HG03565 (cell line): ENCODE results near the gene ANKRD31.
"Not testable (repeated sequence)": the region's sequence is repeated elsewhere in the genome, so short reads cannot be mapped to it uniquely, and the experiment has no call there.

Source experiments
- ATAC-seq: cut with Tn5 transposase; IDR thresholded peaks from one replicate; pipeline ENCODE4 v1.9.1; 2021; ENCODE audit warnings: mild to moderate bottlenecking, moderate library complexity; ENCODE audit not compliant: unreplicated experiment

The ANKRD31 gene

DNA sequence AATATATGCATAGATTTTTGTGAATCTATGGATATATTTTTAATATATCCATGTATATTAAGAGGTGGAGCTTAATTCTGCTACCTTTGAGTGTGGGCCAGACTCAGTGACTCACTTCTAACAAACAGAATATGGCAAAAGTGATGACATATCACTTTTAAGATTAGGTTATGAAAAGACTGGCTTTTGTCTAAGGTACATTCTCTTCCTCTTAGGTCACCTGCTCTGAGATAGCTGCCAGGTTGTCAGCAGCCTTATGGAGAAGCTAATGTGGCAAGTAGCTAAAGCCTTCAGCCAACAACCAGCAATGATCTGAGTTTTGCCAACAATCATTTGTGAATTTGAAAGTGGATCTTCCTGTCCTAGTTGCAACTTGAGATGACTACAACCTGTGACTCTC lies 83.8 kb downstream of the ANKRD31 start:
- no peak for ATAC-seq

- no peak for ATAC-seq
Observed at GRCh38 chr5:75148051-75148450, 88.6 kb downstream of the ANKRD31 start.

DNA sequence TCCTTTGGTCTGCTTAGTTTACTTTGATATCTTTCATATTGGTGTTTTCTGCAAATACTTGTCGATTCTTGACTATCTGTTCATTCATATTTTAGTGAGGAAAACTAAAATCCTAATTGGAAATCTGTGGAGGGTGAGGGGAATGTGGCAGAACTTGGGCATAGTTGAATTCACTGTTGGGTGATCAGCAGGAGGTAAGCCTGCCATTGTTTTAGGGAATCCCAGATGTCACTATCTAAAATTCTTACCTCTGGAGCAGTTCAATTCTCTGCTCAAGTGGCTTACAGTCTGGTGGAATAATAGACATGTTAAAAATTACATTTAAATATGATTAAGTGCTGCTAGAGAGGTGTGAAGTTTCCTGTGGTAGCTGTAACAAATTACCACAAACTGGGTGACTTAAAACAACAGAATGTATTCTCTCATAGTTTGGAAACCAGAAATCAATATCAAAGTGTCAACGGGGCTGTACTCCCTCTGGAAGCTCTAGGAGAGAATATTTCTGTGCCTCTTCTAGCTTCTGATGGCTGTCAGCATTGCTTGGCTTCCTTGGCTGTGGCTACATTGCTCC lies 94.0 kb downstream of the ANKRD31 start:
- no peak for ATAC-seq

- ATAC-seq, result no peak
Observed at GRCh38 chr5:75140277-75140676, 96.4 kb downstream of the ANKRD31 start.

DNA sequence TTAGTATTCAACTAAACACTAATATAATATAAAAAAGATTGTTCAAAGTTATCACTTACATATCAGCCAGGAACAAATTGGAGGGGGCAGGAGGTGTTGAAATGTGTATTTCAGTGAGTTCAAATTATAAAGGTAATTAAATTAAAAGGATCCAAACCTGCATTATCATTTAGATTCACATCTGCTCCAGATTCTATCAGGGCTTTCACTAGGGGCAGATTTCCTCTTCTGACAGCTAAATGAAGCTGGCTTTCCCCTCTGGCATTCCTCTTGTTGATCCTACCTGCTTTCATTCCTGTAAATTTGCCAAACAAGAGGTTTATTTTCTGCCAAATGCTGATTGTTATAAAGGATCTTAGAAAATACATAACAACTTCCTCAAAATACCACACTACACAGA lies 98.0 kb downstream of the ANKRD31 start:
- no peak for ATAC-seq

DNA sequence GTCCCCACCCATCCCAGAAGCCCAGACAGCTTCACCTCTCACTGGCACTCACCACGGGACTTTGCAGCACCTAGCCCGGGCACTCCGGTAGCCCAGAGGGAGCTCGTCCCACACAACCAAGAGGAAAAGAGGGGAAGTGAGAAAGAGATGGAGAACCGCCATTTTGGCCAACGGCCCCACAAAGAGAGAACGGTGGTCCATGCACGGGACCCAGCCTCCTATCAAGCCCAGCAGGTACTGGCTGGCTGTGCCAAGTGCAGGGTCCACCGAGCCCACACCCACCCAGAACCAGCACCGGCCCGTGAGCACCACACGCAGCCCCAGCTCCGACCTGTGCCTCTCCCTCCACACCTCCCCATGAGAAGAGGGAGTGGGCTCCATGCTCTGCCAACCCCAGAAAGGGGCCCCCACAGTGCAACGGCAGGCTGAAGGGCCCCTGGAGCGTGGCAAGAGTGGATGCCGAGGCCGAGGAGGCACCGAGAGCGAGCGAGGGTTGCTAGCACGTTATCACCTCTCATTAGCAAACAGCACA lies 105.8 kb downstream of the ANKRD31 start:
- no peak for ATAC-seq

DNA sequence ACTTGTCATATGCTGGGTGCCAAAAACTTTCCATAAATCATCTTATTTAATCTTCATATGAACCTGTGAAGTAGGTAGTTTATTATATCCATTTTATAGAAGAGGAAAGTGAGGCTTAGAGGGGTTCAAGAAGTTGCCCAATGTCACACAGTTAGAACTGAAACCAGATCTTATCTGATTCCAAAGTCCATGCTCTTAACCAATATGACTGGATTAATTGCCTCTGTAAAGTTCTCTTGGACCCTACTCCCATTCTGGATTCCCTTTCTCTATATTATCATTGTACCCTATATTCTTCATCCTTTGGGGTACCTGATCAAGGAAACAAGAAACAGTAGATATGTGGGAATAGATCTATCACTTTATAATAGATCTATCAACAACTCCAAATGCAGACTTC lies 119.8 kb downstream of the ANKRD31 start:
- no peak for ATAC-seq

DNA sequence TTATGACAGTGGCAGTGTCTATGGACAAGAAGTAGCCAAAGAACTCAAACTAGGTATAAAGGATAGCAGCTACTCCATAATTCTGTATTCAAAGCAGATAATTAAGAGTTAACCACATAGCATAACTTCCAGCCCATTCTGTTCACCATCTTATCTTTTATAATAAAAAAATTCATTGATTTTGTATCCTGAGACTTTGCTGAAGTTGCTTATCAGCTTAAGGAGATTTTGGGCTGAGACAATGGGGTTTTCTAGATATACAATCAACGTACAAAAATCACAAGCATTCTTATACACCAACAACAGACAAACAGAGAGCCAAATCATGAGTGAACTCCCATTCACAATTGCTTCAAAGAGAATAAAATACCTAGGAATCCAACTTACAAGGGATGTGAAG lies 122.4 kb downstream of the ANKRD31 start:
- not testable (repeated sequence) for ATAC-seq

GRCh38 chr5:75113354-75114113 lies 123.1 kb downstream of the ANKRD31 start:
- ATAC-seq, result no peak

GRCh38 chr5:75108931-75109596 lies 127.6 kb downstream of the ANKRD31 start:
- ATAC-seq, result no peak

GRCh38 chr5:75108515-75108914 lies 128.2 kb downstream of the ANKRD31 start:
- ATAC-seq, result no peak

DNA sequence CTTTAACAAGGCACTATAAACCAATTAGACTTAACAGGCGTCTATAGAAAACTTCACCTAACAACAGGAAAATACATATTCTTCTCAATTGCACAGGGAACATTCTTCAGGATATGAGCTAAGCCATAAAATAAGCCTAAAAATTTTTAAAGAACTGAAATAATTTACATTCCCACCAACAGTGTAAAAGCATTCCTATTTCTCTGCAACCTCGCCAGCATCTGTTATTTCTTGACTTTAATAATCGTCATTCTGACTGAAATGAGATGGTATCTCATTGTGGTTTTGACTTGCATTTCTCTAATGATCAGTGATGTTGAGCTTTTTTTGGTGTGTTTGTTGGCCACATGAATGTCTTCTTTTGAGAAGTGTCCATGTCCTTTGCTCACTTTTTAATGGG lies 140.7 kb downstream of the ANKRD31 start:
- ATAC-seq, result not testable (repeated sequence)

- ATAC-seq, result no peak
Observed at GRCh38 chr5:75091597-75091996, 145.1 kb downstream of the ANKRD31 start.

- ATAC-seq, result no peak
Observed at GRCh38 chr5:75089662-75090061, 147.0 kb downstream of the ANKRD31 start.

DNA sequence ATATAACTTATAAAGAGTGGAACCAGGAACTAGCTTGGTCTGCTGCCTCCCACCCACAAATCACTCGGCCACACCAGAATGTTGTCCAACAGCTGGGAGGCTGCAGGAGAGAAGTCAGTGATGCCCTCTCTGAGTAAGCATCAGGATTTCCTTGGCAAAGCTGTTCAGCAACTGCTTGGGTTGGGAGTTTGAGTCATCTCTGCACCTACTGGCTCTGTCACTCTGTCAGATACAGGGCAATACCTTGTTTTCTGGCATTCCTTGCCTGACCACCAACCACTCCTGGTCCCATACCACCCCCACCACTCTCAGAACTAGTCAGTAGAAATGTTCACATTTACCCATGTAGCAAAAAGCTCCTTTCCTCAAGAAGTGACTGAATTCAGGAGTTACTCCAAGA lies 147.5 kb downstream of the ANKRD31 start:
- no peak for ATAC-seq

DNA sequence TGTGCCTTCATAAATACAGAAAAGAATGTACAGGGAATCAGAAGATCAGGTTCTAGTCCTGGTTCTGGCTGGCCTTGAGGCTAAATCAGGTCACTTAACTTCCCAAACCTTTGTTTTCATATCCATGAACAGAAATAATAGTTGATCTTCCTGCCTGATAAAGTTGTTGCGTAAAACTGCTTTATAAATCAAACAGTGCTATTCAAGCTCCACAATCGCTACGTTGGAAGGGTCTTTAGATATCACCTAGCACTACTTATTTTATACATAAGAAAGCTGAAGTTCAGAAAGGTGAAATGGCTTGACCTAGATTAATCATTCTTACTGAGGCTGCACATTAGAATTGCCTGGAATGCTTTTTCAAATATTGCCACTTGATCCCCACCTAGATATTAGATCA lies 148.0 kb downstream of the ANKRD31 start:
- no peak for ATAC-seq

DNA sequence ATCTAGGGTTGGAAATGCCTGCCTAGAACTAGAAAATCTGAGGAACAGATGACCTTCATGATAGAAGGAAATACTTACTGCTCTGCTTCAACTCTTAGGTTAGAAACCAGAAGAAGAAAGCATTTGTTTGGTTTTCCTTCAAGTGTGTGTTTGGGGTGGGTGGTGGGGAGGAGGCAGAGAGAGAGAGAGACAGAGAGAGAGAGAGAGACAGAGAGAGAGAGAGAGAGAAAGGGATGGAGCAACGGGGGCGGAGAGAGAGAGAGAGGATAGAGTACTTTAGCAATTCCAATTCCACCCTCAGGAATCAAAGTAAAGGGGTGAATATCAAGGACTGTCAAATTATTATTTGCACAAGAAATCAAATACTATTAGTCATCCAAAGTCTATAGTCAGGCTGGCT lies 155.2 kb downstream of the ANKRD31 start:
- ATAC-seq, result no peak

DNA sequence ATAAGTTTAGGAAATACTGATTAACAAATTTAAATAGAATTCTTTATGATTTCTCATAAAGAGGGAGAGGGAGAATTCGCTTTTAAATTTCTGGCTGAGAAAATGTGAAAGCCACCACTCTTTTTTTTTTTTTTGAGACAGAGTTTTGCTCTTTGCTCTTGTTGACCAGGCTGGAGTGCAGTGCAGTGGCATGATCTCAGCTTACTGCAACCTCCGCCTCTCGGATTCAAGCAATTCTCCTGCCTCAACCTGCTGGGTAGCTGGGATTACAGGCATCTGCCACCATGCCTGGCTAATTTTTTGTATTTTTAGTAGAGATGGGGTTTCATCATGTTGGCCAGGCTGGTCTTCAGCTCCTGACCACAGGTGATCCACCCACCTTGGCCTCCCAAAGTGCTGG lies 157.3 kb downstream of the ANKRD31 start:
- ATAC-seq, result not testable (repeated sequence)

GRCh38 chr5:75078027-75078426 lies 158.7 kb downstream of the ANKRD31 start:
- ATAC-seq, result no peak

- ATAC-seq, result no peak
Observed at GRCh38 chr5:75072061-75072460, 164.6 kb downstream of the ANKRD31 start.

DNA sequence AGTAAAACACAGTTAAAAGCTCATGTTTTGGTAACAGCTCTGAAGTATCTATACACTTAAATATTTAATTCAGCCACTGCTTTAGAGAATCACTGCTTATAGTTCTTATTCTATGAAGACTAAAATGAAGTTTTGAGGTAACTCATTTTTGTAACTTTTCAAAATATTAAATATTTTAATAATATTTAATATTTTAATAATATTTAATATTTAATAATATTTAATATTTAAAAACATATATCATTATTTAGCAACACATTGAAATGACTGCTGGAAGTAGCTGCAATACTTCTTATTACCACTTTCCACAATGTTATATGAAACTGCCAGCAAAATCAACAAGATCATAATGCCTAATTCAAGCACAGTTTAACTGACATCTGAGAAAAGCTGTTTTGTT lies 165.6 kb downstream of the ANKRD31 start:
- ATAC-seq, result no peak

DNA sequence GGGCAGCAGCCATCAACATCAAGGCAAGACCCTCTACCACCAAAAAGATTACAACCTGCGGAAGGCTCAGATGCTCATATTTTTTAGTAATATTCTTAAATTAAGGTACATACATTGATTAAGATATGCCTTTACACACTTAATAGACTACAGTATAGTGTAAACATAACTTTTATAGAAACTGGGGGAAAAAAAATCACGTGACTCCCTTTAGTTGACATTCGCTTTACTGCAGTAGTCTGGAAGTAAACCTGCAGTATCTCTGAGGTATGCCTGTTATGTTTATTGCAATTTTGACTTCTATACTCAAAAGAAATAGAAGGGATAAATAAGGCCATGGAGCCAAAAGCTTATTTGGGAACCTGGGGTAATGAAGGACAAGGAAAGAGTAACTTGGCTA lies 169.2 kb downstream of the ANKRD31 start:
- ATAC-seq, result no peak
